Measurements from ENCODE around the gene TNFAIP8L3. TPM values are rescaled to one million over a fixed set of nuclear protein-coding genes. Genes with fewer than 3 reads are reported as not detected.

TNFAIP8L3 gene
- total RNA-seq, 1 donor from 2014 or later, result 6.5 TPM

DNA sequence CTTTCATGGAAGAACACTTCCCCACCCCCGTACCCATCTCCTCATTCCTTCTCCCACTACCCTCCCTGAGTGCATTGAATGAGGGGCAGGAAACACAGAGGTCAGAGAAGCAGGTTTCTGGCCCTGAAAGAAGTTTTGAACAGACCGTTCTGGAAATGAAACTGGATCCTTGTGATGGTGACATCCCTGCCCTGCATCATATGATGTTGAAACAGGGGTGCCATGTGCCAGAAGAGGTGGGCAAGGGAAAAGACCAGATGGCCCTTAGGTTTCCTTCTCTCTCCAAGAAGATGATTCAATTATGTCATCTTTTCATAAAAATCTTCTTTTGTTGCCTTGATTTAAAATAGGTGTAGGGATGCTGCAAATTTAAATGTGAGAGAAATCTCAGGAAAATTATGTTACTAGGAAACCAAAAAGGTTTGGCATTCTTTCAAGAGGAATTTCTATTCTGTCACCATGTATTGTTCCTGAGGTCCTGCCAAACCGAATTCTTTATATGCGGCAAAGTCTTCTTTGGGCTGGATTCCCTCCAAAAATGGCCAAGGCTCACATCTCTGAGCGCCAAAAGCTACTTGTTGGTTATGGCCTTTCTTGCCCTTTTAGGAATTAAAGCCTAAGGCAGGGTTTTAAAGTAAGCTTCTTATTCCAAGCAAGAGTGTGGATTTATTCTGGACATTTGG is 19.9 kb upstream of the TNFAIP8L3 start:
- no peak for DNase-seq

- DNase-seq, result no peak
Measured at GRCh38 chr15:51112078-51112477, 17.4 kb upstream of the TNFAIP8L3 start.

- no peak for DNase-seq
Measured at GRCh38 chr15:51111061-51111460, 16.4 kb upstream of the TNFAIP8L3 start.

GRCh38 chr15:51110171-51110570 is 15.5 kb upstream of the TNFAIP8L3 start:
- no peak for DNase-seq

DNA sequence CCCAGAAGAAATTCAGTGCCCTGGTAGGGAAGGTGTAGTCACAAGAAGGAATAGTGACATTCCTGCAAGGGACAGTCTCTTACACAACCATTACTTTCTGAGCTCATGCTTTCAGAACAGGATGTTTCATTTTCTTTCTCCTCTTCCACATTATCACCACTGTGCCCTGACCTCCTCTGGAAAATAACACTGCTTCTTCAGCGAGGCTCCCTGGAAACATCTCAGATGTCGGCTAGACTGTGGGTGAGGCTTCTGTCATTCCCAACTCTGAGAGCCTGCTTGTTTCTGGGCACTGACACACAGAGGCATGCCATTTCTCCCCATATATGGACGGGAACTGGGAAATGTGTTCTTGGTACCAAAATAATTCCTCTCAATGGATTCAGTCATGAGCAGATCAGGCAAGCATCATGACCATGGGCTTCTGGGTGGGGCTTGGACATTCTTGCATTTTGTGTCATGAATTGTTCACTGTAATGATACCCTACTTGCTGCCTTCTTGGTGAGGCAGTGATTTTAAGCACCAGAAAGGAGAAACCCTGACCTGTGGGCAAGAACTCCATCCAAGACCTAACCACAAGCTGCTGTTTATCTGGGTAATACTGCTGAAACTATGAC is 14.3 kb upstream of the TNFAIP8L3 start:
- no peak for DNase-seq

DNA sequence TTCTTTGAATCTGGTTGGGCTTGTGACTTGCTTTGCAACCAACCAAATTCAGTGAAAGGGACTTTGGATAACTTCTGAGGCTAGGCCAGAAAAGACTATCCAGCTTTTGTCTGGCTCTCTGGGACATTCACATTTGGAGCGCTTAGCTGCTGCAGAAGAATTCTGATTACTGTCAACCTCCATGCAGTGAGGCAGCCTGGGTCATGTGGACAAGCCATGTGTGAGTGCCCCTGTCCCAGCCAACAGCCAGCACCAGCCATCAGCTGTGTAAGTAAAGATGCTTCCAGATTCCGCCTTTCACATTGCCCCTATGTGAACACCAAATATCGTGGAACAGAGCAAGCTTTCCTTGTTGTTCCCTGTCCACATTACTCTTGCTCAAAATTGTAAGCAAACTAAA is 12.9 kb upstream of the TNFAIP8L3 start:
- DNase-seq, result no peak

DNA sequence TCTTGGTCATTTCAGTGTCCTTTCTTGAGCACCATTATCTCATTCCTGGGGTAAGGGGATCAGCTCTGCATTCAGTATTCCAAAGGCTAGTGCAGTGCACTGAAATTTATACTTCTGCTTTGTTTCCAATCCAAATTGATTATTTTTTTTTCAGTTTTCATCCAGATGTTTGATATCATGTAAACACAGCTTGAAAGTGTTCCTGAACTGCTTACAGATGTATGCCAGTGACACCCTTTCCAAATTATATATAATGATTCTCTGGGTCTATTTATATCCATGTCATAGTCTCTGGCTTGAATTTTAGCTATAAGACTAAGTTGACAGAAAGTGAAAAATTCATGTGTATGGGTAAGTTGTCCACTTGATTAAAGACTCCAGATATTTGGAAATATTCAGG is 11.8 kb upstream of the TNFAIP8L3 start:
- DNase-seq, result no peak

DNA sequence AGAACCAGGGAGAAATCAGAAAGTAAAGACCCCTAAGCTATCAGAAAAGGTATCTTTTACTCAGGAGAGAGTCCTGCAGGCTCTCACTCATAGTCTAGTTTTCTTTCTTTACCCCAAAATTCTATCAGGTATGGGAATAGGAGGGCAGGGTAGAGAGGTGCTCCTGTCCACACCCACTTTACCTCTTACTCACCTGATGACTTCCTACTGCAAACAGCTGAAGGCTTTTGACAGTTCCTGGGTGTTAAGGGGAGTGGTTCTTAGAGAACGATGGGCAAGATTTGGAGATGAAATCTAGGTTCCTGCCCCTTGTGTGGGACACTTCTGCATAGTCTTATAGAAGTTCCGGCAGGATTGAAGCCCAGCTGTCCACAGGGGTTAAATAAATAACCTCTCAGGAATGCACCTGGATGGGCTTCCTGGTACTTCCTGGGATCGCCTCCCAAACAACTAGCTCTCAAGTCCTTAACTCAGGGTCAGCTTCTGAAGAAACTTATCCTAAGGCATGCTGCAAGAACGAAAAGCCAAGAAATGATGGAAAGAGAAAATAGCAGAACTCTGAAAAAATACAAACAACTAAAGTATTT is 10.8 kb upstream of the TNFAIP8L3 start:
- no peak for DNase-seq

DNA sequence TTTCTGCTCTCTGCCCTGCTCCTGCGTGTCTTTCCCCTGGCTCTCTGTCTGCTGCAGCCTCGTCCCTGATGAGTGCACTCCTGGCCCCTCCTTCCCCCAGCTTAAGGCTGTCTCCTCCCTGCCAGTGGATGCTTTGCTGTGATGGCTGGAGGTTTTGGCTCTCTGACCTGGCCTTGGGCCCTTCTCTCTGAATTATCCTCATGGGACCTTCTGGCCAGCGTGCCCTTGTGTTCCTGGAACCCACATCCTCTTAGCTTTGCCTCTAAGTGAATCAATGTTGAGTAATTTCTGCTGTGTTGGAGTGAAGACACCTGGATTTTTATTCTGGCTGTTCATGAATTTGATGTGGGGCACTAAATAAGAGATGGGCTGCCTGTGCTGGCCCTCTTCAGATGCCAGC is 9.8 kb upstream of the TNFAIP8L3 start:
- no peak for DNase-seq

GRCh38 chr15:51103330-51103729 is 8.6 kb upstream of the TNFAIP8L3 start:
- DNase-seq, result no peak

DNA sequence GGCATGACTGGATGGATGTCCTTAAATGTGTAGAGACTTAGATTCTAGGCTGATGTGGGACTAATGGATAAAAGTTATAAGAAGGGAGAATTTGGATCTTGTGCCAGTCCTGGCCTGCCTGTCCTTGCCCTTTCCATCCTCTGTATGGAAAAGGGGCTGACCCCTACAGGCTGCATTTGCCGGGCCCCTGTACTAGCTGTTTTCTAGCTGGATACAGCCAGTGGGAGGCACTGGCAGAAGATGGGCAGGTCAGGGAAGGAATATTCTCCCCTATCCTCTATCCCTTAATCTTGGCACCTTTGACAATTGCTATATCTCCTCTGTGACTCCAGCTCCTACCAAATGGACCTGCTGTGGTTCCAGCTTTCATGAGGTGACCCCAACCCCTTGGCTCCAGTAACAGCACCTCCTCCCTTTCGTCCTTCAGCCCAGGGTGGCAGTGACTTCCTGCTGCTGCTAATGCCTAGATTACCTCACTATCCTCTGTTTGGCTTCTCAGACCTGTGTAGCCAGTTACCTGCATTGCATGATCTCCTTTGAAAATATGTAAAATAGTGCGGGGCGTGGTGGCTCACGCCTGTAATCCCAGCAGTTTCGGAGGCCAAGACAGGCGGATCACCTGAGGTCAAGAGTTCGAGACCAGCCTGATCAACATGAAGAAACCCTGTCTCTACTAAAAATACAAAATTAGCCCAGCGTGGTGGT is 6.2 kb upstream of the TNFAIP8L3 start:
- no peak for DNase-seq

GRCh38 chr15:51099185-51099584 is 4.5 kb upstream of the TNFAIP8L3 start:
- no peak for DNase-seq

- no peak for DNase-seq
Measured at GRCh38 chr15:51098331-51098619, 3.6 kb upstream of the TNFAIP8L3 start.

DNA sequence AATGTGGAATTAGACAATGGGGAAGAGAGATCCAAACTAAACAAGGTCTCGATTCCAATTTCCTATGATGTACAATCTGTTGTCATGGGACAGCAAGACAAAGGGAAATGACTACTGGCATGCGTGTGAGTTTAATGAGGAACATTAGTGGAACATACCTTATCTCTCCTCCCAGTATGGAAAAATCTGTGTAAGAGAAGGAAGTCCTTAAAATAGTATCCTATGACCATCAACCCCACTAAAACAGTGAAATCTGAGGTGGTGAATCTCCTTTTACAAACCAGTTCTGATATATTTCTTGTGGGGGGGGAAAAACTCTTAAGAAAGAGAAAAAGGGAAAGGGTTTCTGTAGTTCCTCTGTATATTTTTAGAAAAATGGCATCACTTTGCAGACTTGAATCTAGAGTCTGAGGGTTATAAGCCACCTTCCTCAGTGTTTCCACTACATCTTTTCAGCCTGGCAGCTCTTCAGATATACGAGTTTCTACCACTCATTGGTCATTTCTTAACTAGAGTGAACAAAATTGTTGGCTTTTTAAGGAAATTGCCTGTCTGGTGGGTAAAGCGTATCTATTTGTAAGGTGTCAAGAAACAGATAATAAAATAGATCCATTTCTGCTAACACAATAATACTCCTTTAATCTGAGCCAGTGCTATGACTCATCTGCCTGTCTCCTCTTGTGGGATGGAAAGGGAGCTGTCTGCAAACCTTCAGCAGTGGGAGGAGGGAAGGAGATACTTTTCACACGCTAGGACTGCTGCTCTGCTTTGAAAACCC is 3.0 kb upstream of the TNFAIP8L3 start:
- DNase-seq, result peak; percentile 21

- no peak for DNase-seq
Measured at GRCh38 chr15:51096976-51097375, 2.3 kb upstream of the TNFAIP8L3 start.

DNA sequence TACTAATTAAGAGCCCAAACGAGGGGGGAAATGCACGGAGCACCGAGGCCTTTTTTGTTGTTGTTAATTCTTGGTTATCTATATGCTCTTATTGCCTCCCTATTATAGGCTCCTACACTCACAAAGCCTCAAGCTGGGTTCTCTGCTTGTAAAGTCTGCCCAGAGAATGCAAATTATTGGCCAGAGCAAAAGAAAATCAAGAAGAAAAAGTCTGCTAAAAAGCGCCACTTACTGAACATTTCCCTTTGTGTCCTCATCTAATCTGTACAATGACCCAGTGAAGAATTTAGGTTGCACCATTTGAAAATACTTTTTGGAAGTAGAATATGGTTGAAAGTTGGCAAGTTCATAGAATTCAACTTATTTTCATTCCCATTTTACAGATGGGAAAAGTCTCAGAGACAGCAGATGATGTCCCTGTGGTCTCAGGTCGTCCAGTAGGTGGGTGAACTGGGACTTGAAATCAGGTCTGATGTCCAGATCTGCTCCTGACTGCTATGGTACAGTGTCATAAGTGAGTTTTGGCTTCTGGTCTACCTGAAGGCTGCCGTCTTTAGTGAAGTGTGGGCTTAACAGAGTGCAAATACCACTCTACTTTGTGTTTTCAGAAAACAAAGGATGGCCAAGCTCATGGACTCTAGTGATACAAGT is 1.1 kb upstream of the TNFAIP8L3 start:
- DNase-seq, result no peak

GRCh38 chr15:51093839-51094605 is 684 bp downstream of the TNFAIP8L3 start:
- DNase-seq, result peak; percentile 33

DNA sequence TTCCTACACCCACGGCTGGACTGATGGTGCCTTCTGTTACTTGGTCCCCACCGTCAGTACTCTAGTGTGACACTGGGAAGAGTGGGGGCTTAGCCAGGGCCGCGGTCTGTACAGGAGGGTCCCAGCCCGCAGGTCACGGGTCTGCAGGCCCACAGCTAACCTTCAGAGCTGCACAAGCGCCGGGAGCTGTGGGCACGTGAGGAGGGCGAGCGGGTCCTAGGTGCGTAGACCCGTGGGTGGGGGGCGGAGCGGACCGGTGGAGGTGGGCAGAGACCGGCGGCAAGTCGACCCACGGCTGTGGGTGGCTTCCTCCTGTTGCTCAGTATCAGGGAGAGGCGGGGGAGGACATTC is 1.2 kb downstream of the TNFAIP8L3 start:
- no peak for DNase-seq

GRCh38 chr15:51092480-51093040 is 2.1 kb downstream of the TNFAIP8L3 start:
- no peak for DNase-seq

GRCh38 chr15:51090753-51091152 is 4.0 kb downstream of the TNFAIP8L3 start:
- DNase-seq, result no peak
